ENCODE measurements around the gene PPP6R1. TPM values are rescaled to one million over a fixed set of nuclear protein-coding genes. Genes with fewer than 3 reads are reported as not detected.

Gene PPP6R1
- total RNA-seq, 4 donors from 2014 or later: 23.6 to 42.8 (median 26.6) TPM

- TF ChIP-seq CTCF (IDR thresholded peaks at IDR 0.05; ENCODE audit: low read depth): no peak
Observed at GRCh38 chr19:55189403-55189835, 69.4 kb downstream of the PPP6R1 start.

GRCh38 chr19:55188625-55189024 lies 70.2 kb downstream of the PPP6R1 start:
- no peak for TF ChIP-seq CTCF (IDR thresholded peaks at IDR 0.05; ENCODE audit: low read depth)

- no peak for TF ChIP-seq CTCF (IDR thresholded peaks at IDR 0.05; ENCODE audit: low read depth)
Observed at GRCh38 chr19:55186080-55186479, 72.7 kb downstream of the PPP6R1 start.

GRCh38 chr19:55181740-55182139 lies 77.1 kb downstream of the PPP6R1 start:
- no peak for TF ChIP-seq CTCF (IDR thresholded peaks at IDR 0.05; ENCODE audit: low read depth)

Small RNA genes lying within 50 kb of the gene (small RNA-seq; reads per million reads assigned to genes)
- gene MIR6802 (not detected), gene MIR6803 (0.36 reads per million), gene MIR6804 (not detected)

Other genes starting within 250 kb of the PPP6R1 start
- gene GP6, start 220.8 kb downstream of the PPP6R1 start, total RNA-seq: not detected
- gene RDH13, start 195.9 kb downstream of the PPP6R1 start, total RNA-seq: 10 to 100 TPM in 1 of 4 donors, 1 to 10 TPM in 3; 2.6 to 14.3 (median 6.0) TPM
- under 1 TPM in 3 of 4 donors, not detected in 1; 0.33 to 0.66 (median 0.51) TPM for gene EPS8L1, start 183.1 kb downstream of the PPP6R1 start, total RNA-seq
- 100 to 1,000 TPM in 1 of 4 donors, 10 to 100 TPM in 3; 30.0 to 149 (median 69.6) TPM for gene PPP1R12C, start 141.4 kb downstream of the PPP6R1 start, total RNA-seq
- 10 to 100 TPM in 1 of 4 donors, not detected in 3; 17.5 TPM for gene TNNT1, start 109.8 kb downstream of the PPP6R1 start, total RNA-seq
- not detected for gene TNNI3, start 101.3 kb downstream of the PPP6R1 start, total RNA-seq
- under 1 TPM in 2 of 4 donors, not detected in 2; 0.34 to 0.88 TPM for gene DNAAF3, start 92.4 kb downstream of the PPP6R1 start, total RNA-seq
- not detected for gene SYT5, start 78.7 kb downstream of the PPP6R1 start, total RNA-seq
- gene PTPRH, start 49.5 kb downstream of the PPP6R1 start, total RNA-seq: 1 to 10 TPM in 2 of 4 donors, under 1 TPM in 2; 0.19 to 2.9 (median 1.3) TPM
- gene TMEM86B, start 30.3 kb downstream of the PPP6R1 start, total RNA-seq: 1 to 10 TPM in 1 of 4 donors, under 1 TPM in 1, not detected in 2; 0.22 to 2.3 TPM
- gene HSPBP1, start 21.1 kb upstream of the PPP6R1 start, total RNA-seq: 10 to 100 TPM in 2 of 4 donors, 1 to 10 TPM in 2; 4.9 to 17.9 (median 10.4) TPM
- gene BRSK1, start 25.0 kb upstream of the PPP6R1 start, total RNA-seq: 1 to 10 TPM in 1 of 4 donors, under 1 TPM in 1, not detected in 2; 0.38 to 1.1 TPM
- gene TMEM150B, start 66.3 kb upstream of the PPP6R1 start, total RNA-seq: 10 to 100 TPM in 3 of 4 donors, 1 to 10 TPM in 1; 10.0 to 17.8 (median 14.4) TPM
- 10 to 100 TPM in 1 of 4 donors, 1 to 10 TPM in 3; 7.0 to 24.1 (median 8.0) TPM for gene KMT5C, start 80.9 kb upstream of the PPP6R1 start, total RNA-seq
- gene COX6B2, start 95.7 kb upstream of the PPP6R1 start, total RNA-seq: not detected
- gene GARIN5B, start 104.2 kb upstream of the PPP6R1 start, total RNA-seq: not detected
- not detected for gene IL11, start 111.4 kb upstream of the PPP6R1 start, total RNA-seq
- gene TMEM190, start 117.8 kb upstream of the PPP6R1 start, total RNA-seq: not detected
- gene TMEM238, start 125.3 kb upstream of the PPP6R1 start, total RNA-seq: 1 to 10 TPM in 1 of 4 donors, under 1 TPM in 1, not detected in 2; 0.44 to 2.8 TPM
- 100 to 1,000 TPM; 283 to 590 (median 367) TPM for gene RPL28, start 126.9 kb upstream of the PPP6R1 start, total RNA-seq
- 10 to 100 TPM in 1 of 4 donors, 1 to 10 TPM in 3; 4.1 to 12.8 (median 8.6) TPM for gene UBE2S, start 148.8 kb upstream of the PPP6R1 start, total RNA-seq
- gene SHISA7, start 184.3 kb upstream of the PPP6R1 start, total RNA-seq: under 1 TPM in 1 of 4 donors, not detected in 3; 0.16 TPM
- gene ISOC2, start 202.6 kb upstream of the PPP6R1 start, total RNA-seq: 10 to 100 TPM; 38.2 to 62.4 (median 45.7) TPM
- gene C19orf85, start 205.7 kb upstream of the PPP6R1 start, total RNA-seq: not detected
- 1 to 10 TPM in 3 of 4 donors, under 1 TPM in 1; 0.88 to 2.6 (median 2.3) TPM for gene ZNF628, start 217.6 kb upstream of the PPP6R1 start, total RNA-seq
- gene NAT14, start 226.2 kb upstream of the PPP6R1 start, total RNA-seq: 1 to 10 TPM; 1.0 to 2.3 (median 1.6) TPM
- gene SSC5D, start 229.4 kb upstream of the PPP6R1 start, total RNA-seq: 10 to 100 TPM in 2 of 4 donors, 1 to 10 TPM in 2; 2.1 to 16.7 (median 9.1) TPM